Trophoblast cell (in vitro differentiated cells and primary cell): ENCODE results near the gene UPF1.

Source experiments
- DNase-seq, 2 donors: peaks; one replicate each; pipeline ENCODE4 v3.0.0-alpha.2; 2016
- H2AFZ ChIP-seq: 2 replicates; pipeline ENCODE4 v1.6.1; 2013; ENCODE audit warnings: low read length, moderate library complexity, mild to moderate bottlenecking; ENCODE audit not compliant: insufficient read depth, poor library complexity
- H2AK5ac ChIP-seq: 2 replicates; pipeline ENCODE4 v1.6.1; 2013; ENCODE audit warnings: mild to moderate bottlenecking, low read length
- H2BK120ac ChIP-seq: 2 replicates; pipeline ENCODE4 v1.6.1; 2013; ENCODE audit warnings: low read length, mild to moderate bottlenecking, moderate library complexity; ENCODE audit not compliant: insufficient read depth, poor library complexity
- H2BK12ac ChIP-seq: 2 replicates; pipeline ENCODE4 v1.6.1; 2013; ENCODE audit warnings: mild to moderate bottlenecking, low read length, moderate library complexity
- H2BK5ac ChIP-seq: 2 replicates; pipeline ENCODE4 v1.6.1; 2013; ENCODE audit warnings: low read length, low read depth, moderate library complexity, mild to moderate bottlenecking; ENCODE audit not compliant: poor library complexity
- H3K14ac ChIP-seq: 2 replicates; pipeline ENCODE4 v1.6.1; 2013; ENCODE audit warnings: mild to moderate bottlenecking, low read length
- H3K18ac ChIP-seq: 2 replicates; pipeline ENCODE4 v1.6.1; 2013; ENCODE audit warnings: mild to moderate bottlenecking, low read length
- H3K23ac ChIP-seq: 2 replicates; pipeline ENCODE4 v1.6.1; 2013; ENCODE audit warnings: low read length
- H3K27ac ChIP-seq: 2 replicates; pipeline ENCODE4 v1.5.1; 2013; ENCODE audit warnings: low read depth, mild to moderate bottlenecking, inconsistent platforms, low read length, moderate library complexity
- H3K27me3 ChIP-seq: 2 replicates; pipeline ENCODE4 v1.6.1; 2013; ENCODE audit warnings: inconsistent platforms, mild to moderate bottlenecking, low read length, moderate library complexity; ENCODE audit not compliant: insufficient read depth
- H3K36me3 ChIP-seq, 2 experiments: 1 replicate in 1 of 2; 2 replicates in 1 of 2; pipeline ENCODE4 v1.6.1; 2013; ENCODE audit warnings: low read length in 2 of 2, mild to moderate bottlenecking in 2 of 2, moderate library complexity in 1 of 2; ENCODE audit not compliant: insufficient read depth in 2 of 2, control insufficient read depth in 1 of 2
- H3K4ac ChIP-seq: 2 replicates; pipeline ENCODE4 v1.6.1; 2013; ENCODE audit warnings: low read depth, mild to moderate bottlenecking, low read length, moderate library complexity
- H3K4me1 ChIP-seq, 2 experiments: 1 replicate in 1 of 2; 2 replicates in 1 of 2; pipeline ENCODE4 v1.6.1; 2013; ENCODE audit warnings: low read length in 2 of 2, mild to moderate bottlenecking in 2 of 2, moderate library complexity in 1 of 2; ENCODE audit not compliant: insufficient read depth in 2 of 2, control insufficient read depth in 1 of 2
- H3K4me2 ChIP-seq: 2 replicates; pipeline ENCODE4 v1.6.1; 2013; ENCODE audit warnings: inconsistent platforms, mild to moderate bottlenecking, low read length, moderate library complexity
- H3K4me3 ChIP-seq: 2 replicates; pipeline ENCODE4 v1.5.1; 2013; ENCODE audit warnings: mild to moderate bottlenecking, low read depth, low read length, inconsistent platforms
- H3K79me1 ChIP-seq: one replicate; pipeline ENCODE4 v1.6.1; 2013; ENCODE audit warnings: low read length
- H3K79me2 ChIP-seq: 2 replicates; pipeline ENCODE4 v1.6.1; 2013; ENCODE audit warnings: low read length, mild to moderate bottlenecking; ENCODE audit not compliant: control insufficient read depth, insufficient read depth, poor library complexity
- H3K9ac ChIP-seq: 2 replicates; pipeline ENCODE4 v1.6.1; 2013; ENCODE audit warnings: mild to moderate bottlenecking, low read length
- H3K9me3 ChIP-seq: 2 replicates; pipeline ENCODE4 v1.6.1; 2013; ENCODE audit warnings: low read depth, mild to moderate bottlenecking, control low read depth, inconsistent platforms, low read length; ENCODE audit not compliant: insufficient read depth
- H4K12ac ChIP-seq: 2 replicates; pipeline ENCODE4 v1.6.1; 2013; ENCODE audit warnings: low read depth, mild to moderate bottlenecking, low read length, moderate library complexity
- H4K8ac ChIP-seq: 2 replicates; pipeline ENCODE4 v1.6.1; 2013; ENCODE audit warnings: low read depth, mild to moderate bottlenecking, low read length, moderate library complexity
- H4K91ac ChIP-seq: one replicate; pipeline ENCODE4 v1.6.1; 2013; ENCODE audit warnings: low read depth, mild to moderate bottlenecking, low read length, moderate library complexity
- WGBS: extraction: QIAGEN DNeasy Blood & Tissue Kit; methylation state at CpG from one replicate; pipeline ENCODE4 v1.1.7; 2013; ENCODE audit warnings: missing lambda C conversion rate; ENCODE audit not compliant: insufficient read length, insufficient coverage; ENCODE audit errors: extremely low coverage; 5-methylcytosine and 5-hydroxymethylcytosine counted together

UPF1 gene

DNA sequence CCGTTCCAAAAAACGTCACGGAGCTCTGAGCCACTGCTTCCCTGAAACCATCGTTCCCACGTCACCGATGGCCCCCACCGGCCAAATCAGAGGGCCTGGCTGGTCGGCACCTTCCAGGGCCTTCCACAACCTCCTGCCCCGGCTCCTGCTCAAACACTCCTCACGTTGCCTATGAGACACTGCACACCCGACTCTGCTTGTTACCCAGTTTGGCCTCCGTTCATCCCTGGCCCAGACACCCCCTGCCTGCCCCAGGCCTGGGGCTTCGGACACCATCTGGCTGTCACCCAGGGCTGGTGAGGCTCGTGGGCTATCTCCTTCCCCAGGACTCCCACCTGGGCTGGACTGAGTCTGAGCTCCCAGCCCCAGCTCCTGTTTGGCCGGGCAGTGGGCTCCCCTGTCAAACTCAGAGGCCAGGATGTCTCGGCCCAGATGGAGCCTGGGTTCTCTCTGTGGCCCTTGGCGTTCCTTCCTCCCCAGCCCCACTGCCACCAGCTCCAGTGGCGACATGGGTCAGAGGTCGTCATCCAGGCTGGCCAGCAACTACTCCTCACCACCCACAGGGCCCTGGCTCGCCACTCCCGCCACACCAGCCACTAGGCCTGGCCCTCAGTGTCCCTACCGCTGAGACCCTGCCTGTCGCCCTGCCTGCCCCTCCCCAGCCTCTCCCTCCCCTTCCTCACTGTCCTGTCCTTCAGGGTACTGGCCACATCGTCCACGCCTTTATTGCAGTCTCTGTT, 46.5 kb downstream of the UPF1 start:
- Histone ChIP-seq H3K4me3 (no peak overlapping the region), H3K79me1 (no peaks in the 10 kb centered on the region), H2BK5ac (no peak overlapping the region), H2BK120ac (no peak overlapping the region), H4K8ac (no peak overlapping the region), H3K4me1 (no peaks in the 10 kb centered on the region), H2AK5ac (no peak overlapping the region), H3K27ac (no peak overlapping the region), H3K14ac (no peak overlapping the region), H3K36me3 (peaks cover 7 to 8% of the 10 kb centered on the region in 2 experiments), H3K4ac (no peak overlapping the region), H4K91ac (no peak overlapping the region), H3K9ac (no peak overlapping the region), H3K18ac (no peak overlapping the region), H3K27me3 (no peaks in the 10 kb centered on the region), H4K12ac (no peak overlapping the region), H3K23ac (no peak overlapping the region), H2AFZ (no peak overlapping the region), H2BK12ac (no peak overlapping the region), H3K79me2 (no peaks in the 10 kb centered on the region), H3K4me2 (no peak overlapping the region), H3K9me3 (peaks cover 5% of the 10 kb centered on the region)
- DNase-seq, result no peak
- no CpG with 5 or more reads among the region's 25 CpGs for WGBS

DNA sequence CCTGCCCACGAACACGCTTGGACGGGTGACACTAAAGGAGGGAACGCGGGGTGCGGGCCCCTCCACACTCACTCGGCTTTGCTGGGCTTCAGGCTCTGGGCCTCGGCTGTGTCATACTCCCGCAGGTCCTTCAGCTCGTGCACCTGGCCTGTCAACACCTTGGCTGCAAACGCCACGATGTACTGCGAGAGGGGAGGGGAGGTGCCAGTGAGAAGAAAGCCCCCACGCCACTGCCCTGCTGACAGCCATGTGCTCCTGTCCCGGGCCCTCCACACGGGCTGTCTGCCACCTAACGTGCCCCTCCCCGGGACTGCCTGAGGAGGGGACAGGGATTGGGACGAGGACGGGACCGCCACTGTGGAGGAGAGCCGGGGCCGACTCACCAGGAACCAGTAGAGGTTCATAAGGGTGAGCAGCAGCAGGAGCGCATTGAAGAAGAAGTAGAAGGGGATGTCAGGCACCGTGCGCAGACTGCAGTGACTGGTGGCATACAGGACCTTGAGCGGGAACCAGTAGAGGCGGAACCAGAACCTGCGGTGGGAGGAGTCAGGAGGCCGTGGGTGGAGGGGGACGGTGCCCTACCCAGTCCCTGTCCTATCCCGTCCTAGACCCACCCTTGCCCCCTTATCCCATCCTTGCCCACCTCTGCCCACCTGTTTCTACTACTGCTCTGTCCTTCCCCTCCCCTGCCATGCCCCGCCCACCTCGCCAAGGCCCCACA, 47.3 kb downstream of the UPF1 start:
- Histone ChIP-seq H3K23ac (no peak overlapping the region), H4K91ac (no peak overlapping the region), H3K18ac (no peak overlapping the region), H2AK5ac (no peak overlapping the region), H3K4me3 (no peak overlapping the region), H3K14ac (no peak overlapping the region), H2BK12ac (no peak overlapping the region), H3K79me1 (no peaks in the 10 kb centered on the region), H3K4ac (no peak overlapping the region), H3K27ac (no peak overlapping the region), H2AFZ (no peak overlapping the region), H4K12ac (no peak overlapping the region), H2BK5ac (no peak overlapping the region), H3K9me3 (peaks cover 5% of the 10 kb centered on the region), H4K8ac (no peak overlapping the region), H3K36me3 (peaks cover 7 to 8% of the 10 kb centered on the region in 2 experiments), H2BK120ac (no peak overlapping the region), H3K9ac (no peak overlapping the region), H3K79me2 (no peaks in the 10 kb centered on the region), H3K4me2 (no peak overlapping the region), H3K27me3 (no peaks in the 10 kb centered on the region), H3K4me1 (no peaks in the 10 kb centered on the region)
- no CpG with 5 or more reads among the region's 34 CpGs for WGBS
- DNase-seq, result no peak

DNA sequence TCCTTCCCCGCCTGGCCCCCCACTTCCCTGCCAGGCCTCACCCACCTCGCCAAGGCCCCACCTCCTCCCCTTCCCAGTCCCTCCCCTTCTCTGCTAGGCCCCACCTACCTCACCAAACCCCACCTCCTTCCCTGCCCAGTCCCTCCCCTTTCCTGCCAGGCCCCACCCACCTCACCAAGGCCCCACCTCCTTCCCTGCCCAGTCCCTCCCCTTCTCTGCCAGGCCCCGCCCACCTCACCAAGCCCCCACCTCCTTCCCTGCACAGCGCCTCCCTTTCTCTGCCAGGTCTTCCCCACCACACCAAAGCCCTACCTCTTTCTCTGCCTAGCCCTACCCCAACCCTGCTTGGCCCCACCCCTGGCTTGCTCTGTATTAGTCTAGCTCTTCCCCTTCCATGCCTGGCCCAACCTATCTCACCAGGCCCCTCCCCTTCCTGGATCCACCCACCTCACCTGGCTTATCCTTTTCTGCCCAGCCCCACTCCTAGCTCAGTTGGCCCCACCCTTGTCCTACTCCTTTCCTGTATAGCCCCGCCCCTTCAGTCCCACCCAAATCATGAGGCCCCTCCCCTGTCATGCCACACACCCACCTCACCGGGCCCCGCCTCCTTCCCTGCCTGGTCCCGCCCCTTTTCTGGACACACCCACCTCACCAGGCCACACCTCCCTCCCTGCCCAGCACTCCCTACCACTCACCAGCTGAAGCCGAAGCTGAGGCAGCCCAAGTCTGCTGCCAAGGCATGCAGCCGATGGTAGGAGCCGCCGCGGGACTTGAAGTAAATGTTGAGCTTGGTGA, 48.0 kb downstream of the UPF1 start:
- Histone ChIP-seq H3K14ac (no peak overlapping the region), H3K4ac (no peak overlapping the region), H3K27ac (no peak overlapping the region), H4K8ac (no peak overlapping the region), H3K9ac (no peak overlapping the region), H3K4me3 (no peak overlapping the region), H4K91ac (no peak overlapping the region), H3K27me3 (no peaks in the 10 kb centered on the region), H3K23ac (no peak overlapping the region), H3K4me2 (no peak overlapping the region), H3K79me2 (no peaks in the 10 kb centered on the region), H3K36me3 (peaks cover 4 to 6% of the 10 kb centered on the region in 2 experiments), H4K12ac (no peak overlapping the region), H2AK5ac (no peak overlapping the region), H3K9me3 (peaks cover 5% of the 10 kb centered on the region), H3K18ac (no peak overlapping the region), H2BK120ac (no peak overlapping the region), H2BK5ac (no peak overlapping the region), H3K4me1 (no peaks in the 10 kb centered on the region), H3K79me1 (no peaks in the 10 kb centered on the region), H2BK12ac (no peak overlapping the region), H2AFZ (no peak overlapping the region)
- no CpG with 5 or more reads among the region's 13 CpGs for WGBS
- DNase-seq, result no peak

DNA sequence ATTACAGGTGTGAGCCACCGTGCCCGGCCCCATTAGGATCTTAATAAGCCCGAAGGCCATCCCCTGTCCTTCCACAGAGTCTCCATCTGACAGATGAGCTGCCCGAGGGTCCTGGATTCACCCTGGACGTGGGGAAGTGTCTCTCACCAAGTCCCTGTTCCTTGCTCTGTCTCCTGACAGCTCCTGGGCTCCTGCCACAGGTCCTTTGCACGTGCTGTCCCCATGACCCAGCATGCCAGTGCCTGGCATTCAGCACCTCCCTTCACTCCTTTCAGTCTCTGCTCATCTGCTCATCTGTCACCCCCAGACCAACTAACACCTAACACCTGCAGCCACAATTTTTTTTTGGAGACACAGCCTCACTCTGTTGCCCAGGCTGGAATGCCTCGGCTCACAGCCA, 49.7 kb downstream of the UPF1 start:
- Histone ChIP-seq H3K4me2 (no peak overlapping the region), H4K12ac (no peak overlapping the region), H3K14ac (no peak overlapping the region), H4K91ac (no peak overlapping the region), H3K36me3 (peaks cover 4 to 6% of the 10 kb centered on the region in 2 experiments), H4K8ac (no peak overlapping the region), H3K79me2 (no peaks in the 10 kb centered on the region), H2BK120ac (no peak overlapping the region), H2AFZ (no peak overlapping the region), H3K9me3 (peaks cover 5% of the 10 kb centered on the region), H3K23ac (no peak overlapping the region), H3K9ac (no peak overlapping the region), H3K27me3 (no peaks in the 10 kb centered on the region), H2BK5ac (no peak overlapping the region), H2BK12ac (no peak overlapping the region), H3K18ac (no peak overlapping the region), H2AK5ac (no peak overlapping the region), H3K4me3 (no peak overlapping the region), H3K4ac (no peak overlapping the region), H3K27ac (no peak overlapping the region), H3K4me1 (no peaks in the 10 kb centered on the region), H3K79me1 (no peaks in the 10 kb centered on the region)
- DNase-seq, result no peak
- no CpG with 5 or more reads among the region's 7 CpGs for WGBS
